Epithelial cell of proximal tubule (primary cell): ENCODE measurements around the gene CDK5RAP2. TPM values are rescaled to one million over a fixed set of nuclear protein-coding genes. Genes with fewer than 3 reads are reported as not detected.

Experiments
- DNase-seq: peaks from one replicate; pipeline ENCODE4 v3.0.0-alpha.2; 2011; ENCODE audit warnings: low read depth
- H3K4me3 ChIP-seq: 2 replicates; pipeline ENCODE4 v1.5.1; 2011; ENCODE audit warnings: low read depth, mild to moderate bottlenecking, low read length
- total RNA-seq: library from RNA; depleted of rRNA; stranded (reverse); fragments of >200 nt; gene quantifications from 2 replicates; pipeline ENCODE4 v1.2.3, GENCODE V29; 2015
- TF ChIP-seq, protein P1 (sequence below): conservative IDR thresholded peaks from 2 replicates; pipeline ENCODE4 v1.5.1; 2012; ENCODE audit warnings: low read depth, mild to moderate bottlenecking, low read length

CDK5RAP2 gene
- total RNA-seq, 1 donor from 2014 or later: 38.7 TPM

DNA sequence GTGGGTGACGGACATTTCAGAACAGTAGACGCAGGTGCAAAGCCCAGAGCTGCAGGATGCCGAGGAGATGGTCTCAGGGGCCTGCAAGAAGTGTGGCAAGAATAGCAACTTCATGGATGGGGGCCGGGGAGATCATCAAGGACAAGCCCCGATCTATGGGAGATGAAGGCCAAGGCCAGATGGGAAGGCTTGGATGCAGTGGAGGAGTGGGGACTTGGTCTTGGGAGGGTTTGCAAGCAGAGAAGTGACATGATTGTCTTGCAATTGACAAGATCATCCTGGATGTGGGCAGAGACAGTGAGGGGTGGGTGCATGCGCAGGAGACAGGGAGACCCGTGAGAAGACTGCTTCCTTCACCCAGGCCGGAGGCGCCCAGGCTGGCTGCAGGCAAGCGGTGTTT, 198.1 kb downstream of the CDK5RAP2 start:
- no peak overlapping the region for H3K4me3 ChIP-seq
- TF ChIP-seq, protein P1, sequence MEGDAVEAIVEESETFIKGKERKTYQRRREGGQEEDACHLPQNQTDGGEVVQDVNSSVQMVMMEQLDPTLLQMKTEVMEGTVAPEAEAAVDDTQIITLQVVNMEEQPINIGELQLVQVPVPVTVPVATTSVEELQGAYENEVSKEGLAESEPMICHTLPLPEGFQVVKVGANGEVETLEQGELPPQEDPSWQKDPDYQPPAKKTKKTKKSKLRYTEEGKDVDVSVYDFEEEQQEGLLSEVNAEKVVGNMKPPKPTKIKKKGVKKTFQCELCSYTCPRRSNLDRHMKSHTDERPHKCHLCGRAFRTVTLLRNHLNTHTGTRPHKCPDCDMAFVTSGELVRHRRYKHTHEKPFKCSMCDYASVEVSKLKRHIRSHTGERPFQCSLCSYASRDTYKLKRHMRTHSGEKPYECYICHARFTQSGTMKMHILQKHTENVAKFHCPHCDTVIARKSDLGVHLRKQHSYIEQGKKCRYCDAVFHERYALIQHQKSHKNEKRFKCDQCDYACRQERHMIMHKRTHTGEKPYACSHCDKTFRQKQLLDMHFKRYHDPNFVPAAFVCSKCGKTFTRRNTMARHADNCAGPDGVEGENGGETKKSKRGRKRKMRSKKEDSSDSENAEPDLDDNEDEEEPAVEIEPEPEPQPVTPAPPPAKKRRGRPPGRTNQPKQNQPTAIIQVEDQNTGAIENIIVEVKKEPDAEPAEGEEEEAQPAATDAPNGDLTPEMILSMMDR: no peak
- DNase-seq: no peak

DNA sequence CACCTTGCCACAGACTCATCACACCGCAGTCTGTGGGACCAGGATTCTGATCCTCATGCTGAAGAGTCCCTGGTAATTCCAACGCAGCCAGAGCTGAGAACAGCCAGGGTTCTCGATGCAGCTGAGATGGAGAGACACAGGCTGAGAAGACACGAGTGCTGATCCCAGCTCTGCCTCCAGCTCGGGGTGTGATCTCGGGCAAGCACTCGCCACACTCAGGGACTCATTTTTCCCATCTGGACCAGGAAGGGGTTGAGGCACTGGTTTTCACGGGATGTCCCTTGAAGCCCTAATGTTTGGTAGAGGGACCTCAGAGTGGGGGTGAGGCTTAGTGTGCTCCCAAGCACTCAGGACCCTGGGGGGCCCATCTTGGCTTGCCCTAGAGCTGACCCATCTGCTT, 200.4 kb downstream of the CDK5RAP2 start:
- TF ChIP-seq, protein P1: no peak
- H3K4me3 ChIP-seq: no peak overlapping the region
- DNase-seq: no peak

DNA sequence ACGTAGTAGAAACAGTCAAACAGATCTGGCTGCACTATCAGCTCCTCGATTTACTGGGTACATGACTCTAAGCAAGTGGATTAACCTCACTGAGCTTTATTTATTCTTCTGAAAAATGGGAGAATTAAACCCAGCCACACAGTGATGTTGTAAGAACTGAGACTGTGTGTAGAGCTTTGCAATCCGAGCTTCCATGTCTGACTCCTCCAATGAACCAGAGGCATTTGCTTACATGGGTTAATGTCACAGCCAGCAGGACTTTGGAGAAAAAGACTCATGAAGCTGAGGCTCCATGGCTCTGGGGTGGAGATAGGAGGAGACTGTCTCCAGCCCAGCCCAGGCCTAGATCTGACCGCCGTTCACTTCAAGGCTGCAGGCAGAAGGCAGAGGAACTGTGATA, 201.3 kb downstream of the CDK5RAP2 start:
- TF ChIP-seq, protein P1: no peak
- H3K4me3 ChIP-seq: no peak overlapping the region
- DNase-seq: no peak

DNA sequence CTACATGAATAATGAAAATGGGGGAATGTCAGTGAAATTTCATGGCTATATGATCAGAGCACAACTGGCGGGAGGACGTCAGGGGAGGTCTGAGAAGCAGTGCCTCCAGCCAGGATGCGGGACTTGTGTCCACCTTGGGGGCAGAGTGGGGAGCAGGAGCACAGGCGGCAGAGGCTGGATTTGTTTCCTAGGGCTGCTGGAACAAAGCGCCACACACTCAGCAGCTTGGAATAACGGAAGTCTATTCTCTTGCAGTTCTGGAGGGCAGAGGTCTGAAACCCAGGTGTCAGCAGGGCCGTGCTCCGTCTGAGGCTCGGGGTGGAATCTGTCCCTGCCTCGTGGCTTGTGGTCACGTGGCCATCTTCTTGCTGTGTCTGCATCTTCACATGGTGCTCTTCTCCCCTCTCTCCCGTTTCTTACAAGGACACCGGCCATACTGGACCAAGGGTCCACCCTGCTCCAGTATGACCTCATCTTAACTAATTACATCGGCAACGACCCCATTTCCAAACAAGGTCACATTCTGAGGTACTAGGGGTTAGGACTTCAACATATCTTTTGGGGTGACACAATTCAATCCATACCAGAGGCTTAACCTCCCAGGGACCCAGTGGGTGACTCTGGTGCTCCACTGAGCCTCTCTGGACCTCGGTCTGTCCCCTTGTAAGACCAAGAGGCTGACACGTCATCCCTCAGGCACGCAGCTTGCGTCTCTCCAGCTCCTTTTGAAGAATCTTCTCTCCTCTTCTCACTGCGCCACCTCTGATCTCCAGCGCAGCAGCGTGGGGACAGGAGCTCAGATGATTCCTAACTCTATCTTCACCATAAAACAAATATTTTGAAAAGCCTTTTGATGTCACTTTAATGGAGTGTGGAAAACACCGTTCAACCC, 202.5 kb downstream of the CDK5RAP2 start:
- H3K4me3 ChIP-seq: no peak overlapping the region
- no peak for DNase-seq
- TF ChIP-seq, protein P1: no peak

DNA sequence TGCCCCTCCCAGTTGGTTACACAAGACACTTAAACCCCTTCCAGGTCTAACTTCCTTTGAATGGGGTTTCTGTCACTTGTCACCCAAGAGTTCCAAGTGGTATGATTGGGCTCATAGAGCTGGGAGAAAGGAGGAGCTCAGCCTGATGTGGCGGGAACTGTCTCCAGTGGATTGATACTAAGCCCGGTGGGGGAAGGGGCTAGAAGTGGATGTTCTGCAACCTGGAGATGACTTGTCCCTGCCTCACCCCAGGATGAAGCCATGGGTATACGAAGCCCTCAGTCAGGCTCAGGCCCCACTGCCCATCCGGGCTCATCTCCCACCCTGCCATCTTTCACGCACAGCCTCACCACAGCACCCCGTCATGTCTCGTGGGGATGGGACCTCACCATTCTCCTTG, 203.9 kb downstream of the CDK5RAP2 start:
- no peak overlapping the region for H3K4me3 ChIP-seq
- no peak for DNase-seq
- TF ChIP-seq, protein P1: no peak

DNA sequence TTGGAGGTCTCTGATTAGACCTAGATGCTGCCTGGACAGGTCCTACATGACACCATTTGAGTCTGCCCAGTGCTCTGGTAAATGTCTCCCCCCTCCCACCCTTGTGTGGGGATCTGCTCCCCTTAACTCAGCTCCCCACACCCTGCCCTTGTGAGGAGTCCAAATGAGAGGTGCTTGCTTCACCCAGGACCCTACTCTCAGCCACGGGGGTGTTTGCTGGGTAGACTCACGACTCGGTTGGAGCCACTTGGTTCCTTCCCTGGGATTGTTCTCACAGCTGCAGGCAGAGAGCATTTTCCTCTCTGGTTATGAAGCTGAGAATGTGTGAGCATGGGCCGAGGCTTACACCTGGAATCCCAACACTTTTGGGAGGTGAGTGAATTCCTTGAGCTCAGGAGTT, 204.7 kb downstream of the CDK5RAP2 start:
- TF ChIP-seq, protein P1: no peak
- DNase-seq: no peak
- no peak overlapping the region for H3K4me3 ChIP-seq

DNA sequence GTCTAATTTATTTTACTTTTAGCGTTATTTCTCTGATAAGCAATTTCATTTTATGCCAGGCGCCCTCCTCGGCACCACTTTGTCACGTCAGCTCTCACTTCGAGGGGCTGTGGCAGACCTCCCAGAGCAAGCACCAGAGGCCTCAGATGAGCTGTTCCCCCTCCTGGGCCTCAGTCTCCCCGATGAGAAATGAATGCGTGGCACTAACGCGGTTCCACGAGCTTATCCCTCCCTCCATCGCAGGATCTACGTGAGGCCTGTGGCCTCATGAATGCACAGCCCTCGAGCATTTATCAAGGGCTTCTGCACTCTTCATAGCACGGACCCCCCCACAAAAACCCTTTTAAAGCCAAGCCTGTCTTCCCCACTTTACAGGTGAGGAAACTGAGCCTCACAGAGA, 205.2 kb downstream of the CDK5RAP2 start:
- no peak overlapping the region for H3K4me3 ChIP-seq
- TF ChIP-seq, protein P1: no peak
- DNase-seq: no peak
